Stimulated activated CD8-positive, alpha-beta memory T cell treated with anti-CD3 and anti-CD28 coated beads, Interleukin-12 subunit alpha, Interleukin-12 subunit beta, amount 100 ng/mL, for 1 hour (primary cell): ENCODE results near the gene GYPC.

Source experiments
- DNase-seq: peaks from one replicate; pipeline ENCODE4 v3.0.0-alpha.2; 2020; ENCODE audit warnings: low read depth

The GYPC gene

GRCh38 chr2:126732682-126733245, 76.8 kb downstream of the GYPC start:
- DNase-seq, result no peak

- DNase-seq, result no peak
Measured at GRCh38 chr2:126733795-126734194, 77.8 kb downstream of the GYPC start.

- DNase-seq, result no peak
Measured at GRCh38 chr2:126736133-126736874, 80.3 kb downstream of the GYPC start.

- DNase-seq, result no peak
Measured at GRCh38 chr2:126739141-126739540, 83.2 kb downstream of the GYPC start.

- no peak for DNase-seq
Measured at GRCh38 chr2:126744640-126745039, 88.7 kb downstream of the GYPC start.
